Measurements from ENCODE around the gene PKD2.

- TF ChIP-seq CTCF (conservative IDR thresholded peaks at IDR 0.05 in 1 of 2, IDR thresholded peaks at IDR 0.05 in 1 of 2; ENCODE audit: low read depth in 1 of 2, low read length in 2 of 2) (no peak), EZH2 (IDR thresholded peaks at IDR 0.05; ENCODE audit: low read length, missing control alignments) (no peak)
Measured at GRCh38 chr4:88045021-88045420, 37.6 kb downstream of the PKD2 start.

All from fibroblast of lung (primary cell).